ENCODE measurements around the gene PBX3.

The PBX3 gene

DNA sequence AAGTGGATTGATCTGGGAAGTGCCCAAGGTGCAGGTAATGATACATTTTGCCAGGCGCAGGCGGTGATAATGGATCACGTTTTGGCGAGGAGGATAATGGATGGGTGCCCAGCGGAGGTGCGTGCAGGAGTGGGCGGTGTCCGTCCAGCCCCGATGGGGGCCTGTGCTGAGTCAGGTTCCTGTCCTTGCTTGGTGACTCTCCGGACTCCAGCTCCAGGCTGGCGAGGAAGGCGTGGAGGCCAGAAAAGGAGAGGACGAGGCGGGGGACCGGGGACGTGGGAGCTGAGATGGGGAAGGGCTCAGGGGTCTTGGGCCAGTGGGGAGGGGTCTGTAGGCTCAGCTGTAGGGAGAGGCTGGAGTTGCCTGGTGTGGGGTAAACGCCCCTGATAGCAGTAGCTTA lies 268.3 kb downstream of the PBX3 start:
- Histone ChIP-seq H4K20me1 (ENCODE audit: low read depth, low read length) (no peaks in the 10 kb centered on the region), H3K4me2 (ENCODE audit: low read depth, low read length, poor library complexity, severe bottlenecking) (no peak overlapping the region), H3F3A (ENCODE audit: insufficient read depth) (no peaks in the 10 kb centered on the region), H3K36me3 (ENCODE audit: low read length) (no peaks in the 10 kb centered on the region), H3K27ac (ENCODE audit: low read depth, low read length) (no peak overlapping the region), H3K4me3 (ENCODE audit: insufficient read depth, low read length, poor library complexity, severe bottlenecking) (no peak overlapping the region), H3K9me3 (ENCODE audit: insufficient read depth, low read length) (no peaks in the 10 kb centered on the region), H3K9ac (ENCODE audit: low read length) (no peak overlapping the region), H2AFZ (ENCODE audit: low read depth, low read length, severe bottlenecking) (no peak overlapping the region), H3K79me2 (ENCODE audit: insufficient read depth, low read length) (no peaks in the 10 kb centered on the region), H3K9me2 (replicated peaks; ENCODE audit: insufficient read depth, low read length) (no peaks in the 10 kb centered on the region), H3K27me3 (ENCODE audit: low read length) (no peaks in the 10 kb centered on the region)
- no peak for TF ChIP-seq EZH2phosphoT487 (conservative IDR thresholded peaks at IDR 0.05; ENCODE audit: low read length)
- TF ChIP-seq, protein P1, sequence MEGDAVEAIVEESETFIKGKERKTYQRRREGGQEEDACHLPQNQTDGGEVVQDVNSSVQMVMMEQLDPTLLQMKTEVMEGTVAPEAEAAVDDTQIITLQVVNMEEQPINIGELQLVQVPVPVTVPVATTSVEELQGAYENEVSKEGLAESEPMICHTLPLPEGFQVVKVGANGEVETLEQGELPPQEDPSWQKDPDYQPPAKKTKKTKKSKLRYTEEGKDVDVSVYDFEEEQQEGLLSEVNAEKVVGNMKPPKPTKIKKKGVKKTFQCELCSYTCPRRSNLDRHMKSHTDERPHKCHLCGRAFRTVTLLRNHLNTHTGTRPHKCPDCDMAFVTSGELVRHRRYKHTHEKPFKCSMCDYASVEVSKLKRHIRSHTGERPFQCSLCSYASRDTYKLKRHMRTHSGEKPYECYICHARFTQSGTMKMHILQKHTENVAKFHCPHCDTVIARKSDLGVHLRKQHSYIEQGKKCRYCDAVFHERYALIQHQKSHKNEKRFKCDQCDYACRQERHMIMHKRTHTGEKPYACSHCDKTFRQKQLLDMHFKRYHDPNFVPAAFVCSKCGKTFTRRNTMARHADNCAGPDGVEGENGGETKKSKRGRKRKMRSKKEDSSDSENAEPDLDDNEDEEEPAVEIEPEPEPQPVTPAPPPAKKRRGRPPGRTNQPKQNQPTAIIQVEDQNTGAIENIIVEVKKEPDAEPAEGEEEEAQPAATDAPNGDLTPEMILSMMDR (IDR thresholded peaks at IDR 0.05; ENCODE audit: insufficient read depth, low read length, poor library complexity, severe bottlenecking) = no peak

DNA sequence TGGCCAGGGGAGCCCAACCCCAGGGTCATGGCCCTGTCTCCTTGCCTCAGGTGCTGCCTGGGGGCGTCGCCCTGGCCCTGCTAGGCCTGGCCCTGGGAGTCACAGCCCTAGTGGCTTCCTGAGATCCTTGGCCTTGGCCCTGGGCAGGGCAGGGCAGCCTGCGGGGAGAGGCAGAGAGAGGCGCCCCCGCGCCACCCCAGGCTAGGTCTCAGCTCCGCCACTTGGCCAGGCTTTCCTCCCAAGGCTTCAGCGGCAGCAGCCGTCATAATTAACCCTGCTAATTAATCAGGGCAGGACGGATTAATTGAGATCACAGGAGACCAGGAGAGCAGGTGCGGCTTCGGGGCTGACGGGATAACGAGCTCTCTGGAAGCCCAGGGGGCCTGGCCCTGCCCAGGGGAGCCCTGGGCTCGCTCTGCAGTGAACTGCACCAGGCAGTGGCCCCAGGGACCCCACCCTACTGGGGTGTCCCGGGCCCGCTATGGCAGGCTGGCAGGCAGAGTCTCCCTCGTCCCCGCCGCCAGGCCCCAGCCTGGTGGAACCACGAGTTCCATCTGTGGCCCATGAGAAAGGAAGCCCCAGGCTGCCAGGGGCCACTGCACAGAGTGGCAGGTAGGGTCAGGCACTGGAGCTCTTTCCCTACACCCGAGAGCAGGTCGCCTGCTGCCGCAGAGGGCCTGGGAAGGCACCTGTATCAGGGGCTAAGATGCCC lies 269.6 kb downstream of the PBX3 start:
- Histone ChIP-seq H3K9me2 (replicated peaks; ENCODE audit: insufficient read depth, low read length) (no peaks in the 10 kb centered on the region), H3K4me3 (ENCODE audit: insufficient read depth, low read length, poor library complexity, severe bottlenecking) (no peak overlapping the region), H3K36me3 (ENCODE audit: low read length) (no peaks in the 10 kb centered on the region), H2AFZ (ENCODE audit: low read depth, low read length, severe bottlenecking) (no peak overlapping the region), H3F3A (ENCODE audit: insufficient read depth) (no peaks in the 10 kb centered on the region), H3K4me2 (ENCODE audit: low read depth, low read length, poor library complexity, severe bottlenecking) (no peak overlapping the region), H3K27ac (ENCODE audit: low read depth, low read length) (no peak overlapping the region), H3K9me3 (ENCODE audit: insufficient read depth, low read length) (no peaks in the 10 kb centered on the region), H3K79me2 (ENCODE audit: insufficient read depth, low read length) (no peaks in the 10 kb centered on the region), H3K9ac (ENCODE audit: low read length) (no peak overlapping the region), H3K27me3 (ENCODE audit: low read length) (no peaks in the 10 kb centered on the region), H4K20me1 (ENCODE audit: low read depth, low read length) (no peaks in the 10 kb centered on the region)
- TF ChIP-seq EZH2phosphoT487 (conservative IDR thresholded peaks at IDR 0.05; ENCODE audit: low read length) = no peak
- TF ChIP-seq, protein P1 (IDR thresholded peaks at IDR 0.05; ENCODE audit: insufficient read depth, low read length, poor library complexity, severe bottlenecking) = no peak
